CD14-positive monocyte (primary cell): ENCODE measurements around the gene SPAG7. TPM values are rescaled to one million over a fixed set of nuclear protein-coding genes. Genes with fewer than 3 reads are reported as not detected.
A peak's percentile ranks its signal among the peaks of the same experiment; 100 is the strongest.

Experiments
- DNase-seq, 3 donors: peaks; one replicate each; pipeline ENCODE4 v3.0.0-alpha.2; 2011 to 2022
- H2AFZ ChIP-seq: 2 replicates; pipeline ENCODE4 v1.6.0; 2012; ENCODE audit warnings: mild to moderate bottlenecking, low read depth, low read length, inconsistent platforms; ENCODE audit not compliant: insufficient read depth, poor library complexity, severe bottlenecking
- H3K27ac ChIP-seq, 2 donors: 1 replicate in 1 of 2; 2 replicates in 1 of 2; pipeline ENCODE4 v1.5.1; 2012 to 2013; ENCODE audit warnings: low read length in 2 of 2, control low read depth in 1 of 2, inconsistent platforms in 1 of 2, low read depth in 1 of 2, mild to moderate bottlenecking in 1 of 2
- H3K27me3 ChIP-seq, 2 donors: one replicate each; pipeline versions ENCODE4 v1.6.0 to v1.6.1; 2011 to 2013; ENCODE audit warnings: low read length in 2 of 2; ENCODE audit not compliant: control insufficient read depth in 2 of 2, insufficient read depth in 2 of 2
- H3K36me3 ChIP-seq, 2 donors: replicated peaks in 1 of 2; 1 replicate in 1 of 2; 2 replicates in 1 of 2; pipeline versions ENCODE4 v1.5.1 to v1.6.1; 2012 to 2013; ENCODE audit warnings: low read length in 2 of 2, control low read depth in 1 of 2, inconsistent platforms in 1 of 2, mild to moderate bottlenecking in 1 of 2; ENCODE audit not compliant: insufficient read depth in 2 of 2, control insufficient read depth in 1 of 2
- H3K4me1 ChIP-seq, 2 donors: 1 replicate in 1 of 2; 2 replicates in 1 of 2; pipeline versions ENCODE4 v1.5.1 to v1.6.1; 2012 to 2013; ENCODE audit warnings: low read length in 2 of 2, control low read depth in 1 of 2, inconsistent platforms in 1 of 2, mild to moderate bottlenecking in 1 of 2, moderate library complexity in 1 of 2; ENCODE audit not compliant: insufficient read depth in 2 of 2, control insufficient read depth in 1 of 2
- H3K4me2 ChIP-seq: replicated peaks from 2 replicates; pipeline ENCODE3; 2012; ENCODE audit warnings: low read length, moderate library complexity, mild to moderate bottlenecking; ENCODE audit not compliant: poor library complexity, severe bottlenecking; ENCODE audit errors: extremely low read depth
- H3K4me3 ChIP-seq, 3 experiments: fragments of 200-600 bp in 1 of 3; sonication (generic) in 1 of 3; replicated peaks in 1 of 3; 1 replicate in 2 of 3; 2 replicates in 1 of 3; pipeline ENCODE4 v1.5.1; 2011 to 2013; ENCODE audit warnings: low read length in 3 of 3, mild to moderate bottlenecking in 3 of 3, control low read depth in 2 of 3, low read depth in 2 of 3, inconsistent platforms in 1 of 3, moderate library complexity in 1 of 3
- H3K79me2 ChIP-seq: 2 replicates; pipeline ENCODE4 v1.6.0; 2012; ENCODE audit warnings: mild to moderate bottlenecking, control low read depth, inconsistent platforms, low read length, moderate library complexity; ENCODE audit not compliant: insufficient read depth
- H3K9ac ChIP-seq: 2 replicates; pipeline ENCODE4 v1.6.0; 2017; ENCODE audit warnings: low read length, mild to moderate bottlenecking; ENCODE audit not compliant: insufficient read depth, poor library complexity, severe bottlenecking
- H3K9me3 ChIP-seq, 2 donors: replicated peaks in 1 of 2; 1 replicate in 1 of 2; 2 replicates in 1 of 2; pipeline versions ENCODE4 v1.5.1 to v1.6.1; 2012 to 2013; ENCODE audit warnings: low read length in 2 of 2, control low read depth in 1 of 2; ENCODE audit not compliant: control insufficient read depth in 1 of 2, insufficient read depth in 1 of 2
- H4K20me1 ChIP-seq: 2 replicates; pipeline ENCODE4 v1.6.0; 2012; ENCODE audit warnings: mild to moderate bottlenecking, low read length, control low read depth, moderate library complexity; ENCODE audit not compliant: insufficient read depth
- H3K27ac Mint-ChIP-seq, 7 donors: one replicate each; pipeline ENCODE4 v1.8.0; 2020; ENCODE audit warnings: mild to moderate bottlenecking in 7 of 7, mixed read lengths in 7 of 7, moderate library complexity in 6 of 7, inconsistent platforms in 2 of 7
- H3K27me3 Mint-ChIP-seq, 3 donors: one replicate each; pipeline ENCODE4 v1.8.0; 2021 to 2022; ENCODE audit warnings: low read depth in 3 of 3, mild to moderate bottlenecking in 3 of 3, mixed read lengths in 3 of 3, moderate library complexity in 3 of 3, inconsistent platforms in 1 of 3
- H3K36me3 Mint-ChIP-seq, 2 donors: one replicate each; pipeline ENCODE4 v1.8.0; 2020; ENCODE audit warnings: mixed read lengths in 2 of 2, inconsistent platforms in 1 of 2, mild to moderate bottlenecking in 1 of 2
- H3K4me1 Mint-ChIP-seq: one replicate; pipeline ENCODE4 v1.8.0; 2020; ENCODE audit warnings: mild to moderate bottlenecking, mixed read lengths
- H3K4me3 Mint-ChIP-seq, 2 donors: one replicate each; pipeline ENCODE4 v1.8.0; 2020; ENCODE audit warnings: mild to moderate bottlenecking in 2 of 2, mixed read lengths in 2 of 2, moderate library complexity in 1 of 2
- H3K9me3 Mint-ChIP-seq, 7 donors: one replicate each; pipeline ENCODE4 v1.8.0; 2020 to 2022; ENCODE audit warnings: mixed read lengths in 7 of 7, mild to moderate bottlenecking in 6 of 7, moderate library complexity in 6 of 7, inconsistent platforms in 2 of 7
- CTCF ChIP-seq: fragments of 200-600 bp; IDR thresholded peaks from one replicate; pipeline ENCODE4 v1.8.0; 2022; ENCODE audit warnings: antibody characterized with exemption, mild to moderate bottlenecking
- WGBS: methylation state at CpG from one replicate; pipeline ENCODE4 v1.1.5; 2013; ENCODE audit warnings: missing lambda C conversion rate; ENCODE audit not compliant: insufficient coverage; 5-methylcytosine and 5-hydroxymethylcytosine counted together
- intact Hi-C, 2 donors: fragments of 100-400 bp; cut with micrococcal nuclease; formaldehyde crosslinking; loops; one replicate each; pipeline versions ENCODE4 v1.15.0 to v1.15.1; 2023
- polyA plus RNA-seq, 3 donors: library from polyadenylated mRNA; depleted of rRNA in 1 of 3; unstranded in 2 of 3; stranded (reverse) in 1 of 3; fragments of 300-500 nt in 2 of 3; fragments of >200 nt in 1 of 3; fragmentation: Illumina TruSeq in 2 of 3; gene quantifications; 1 replicate in 2 of 3; 2 replicates in 1 of 3; pipeline ENCODE4 v1.2.3, GENCODE V29; 2012 to 2021

Gene SPAG7
- polyA plus RNA-seq, 3 donors = 75.6 to 96.7 (median 85.1) TPM

DNA sequence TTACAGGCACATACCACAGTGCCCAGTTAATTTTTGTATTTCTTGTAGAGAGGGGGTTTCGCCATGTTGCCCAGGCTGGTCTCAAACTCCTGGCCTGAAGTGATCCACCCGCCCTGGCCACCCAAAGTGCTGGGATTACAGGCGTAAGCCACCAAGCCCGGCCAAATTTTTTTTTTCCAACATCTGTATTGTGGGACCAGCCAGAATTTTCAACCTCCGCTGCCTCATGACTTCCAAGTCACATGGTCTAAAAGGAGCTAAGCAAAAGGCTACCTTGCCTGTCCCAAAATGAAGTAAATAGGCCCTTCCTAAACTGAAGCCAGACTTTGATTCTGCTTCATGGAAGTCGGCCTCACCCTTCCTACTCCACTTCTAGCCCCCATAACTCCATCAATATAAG lies 4.2 kb upstream of the SPAG7 start:
- H4K20me1 ChIP-seq = peaks cover 6% of the 10 kb centered on the region
- H3K27me3 ChIP-seq = no peaks in the 10 kb centered on the region
- H3K27ac Mint-ChIP-seq = peak overlapping the region in 1 of 7 donors; percentile 59
- peaks cover 44% of the 10 kb centered on the region for H3K4me1 Mint-ChIP-seq
- no peak for DNase-seq
- no peak for TF ChIP-seq CTCF
- peaks cover 69 to 81% of the 10 kb centered on the region in 2 donors for H3K36me3 Mint-ChIP-seq
- no peaks in the 10 kb centered on the region for H3K9me3 ChIP-seq
- H3K79me2 ChIP-seq = peaks cover 33% of the 10 kb centered on the region
- H3K4me1 ChIP-seq = peaks cover 44 to 57% of the 10 kb centered on the region in 2 donors
- H3K27ac ChIP-seq = peak overlapping the region in 1 of 2 donors; percentile 60
- H3K27me3 Mint-ChIP-seq = peaks cover 0 to 2% (median 2%) of the 10 kb centered on the region in 3 donors
- WGBS = 96% methylated on average over 4 of the region's 6 CpGs
- H3K36me3 ChIP-seq = peaks cover 46 to 73% of the 10 kb centered on the region in 2 donors
- no peak overlapping the region for H3K9ac ChIP-seq
- H2AFZ ChIP-seq = no peak overlapping the region
- intact Hi-C loops = no loop called here
- H3K4me2 ChIP-seq = no peak overlapping the region
- no peaks in the 10 kb centered on the region for H3K9me3 Mint-ChIP-seq
- no peak overlapping the region for H3K4me3 ChIP-seq
- no peak overlapping the region for H3K4me3 Mint-ChIP-seq

GRCh38 chr17:4970273-4970672 lies 2.7 kb upstream of the SPAG7 start:
- Histone ChIP-seq H3K9ac (no peak overlapping the region), H3K4me3 (no peak overlapping the region), H2AFZ (no peak overlapping the region), H4K20me1 (peaks cover 6% of the 10 kb centered on the region), H3K4me2 (no peak overlapping the region), H3K79me2 (peaks cover 36% of the 10 kb centered on the region), H3K36me3 (peaks cover 42 to 57% of the 10 kb centered on the region in 2 donors), H3K9me3 (no peaks in the 10 kb centered on the region), H3K27ac (no peak overlapping the region), H3K4me1 (peaks cover 59 to 72% of the 10 kb centered on the region in 2 donors), H3K27me3 (no peaks in the 10 kb centered on the region)
- intact Hi-C loops = no loop called here
- TF ChIP-seq CTCF = no peak
- H3K4me3 Mint-ChIP-seq = no peak overlapping the region
- WGBS = 94% methylated on average over 8 of the region's 8 CpGs
- peaks cover 0 to 2% (median 2%) of the 10 kb centered on the region in 3 donors for H3K27me3 Mint-ChIP-seq
- no peak for DNase-seq
- peak overlapping the region in 1 of 7 donors; percentile 79 for H3K27ac Mint-ChIP-seq
- H3K9me3 Mint-ChIP-seq = no peaks in the 10 kb centered on the region
- H3K36me3 Mint-ChIP-seq = peaks cover 67 to 72% of the 10 kb centered on the region in 2 donors
- peaks cover 52% of the 10 kb centered on the region for H3K4me1 Mint-ChIP-seq
